ENCODE measurements around the gene ZBTB38.

ZBTB38 gene

DNA sequence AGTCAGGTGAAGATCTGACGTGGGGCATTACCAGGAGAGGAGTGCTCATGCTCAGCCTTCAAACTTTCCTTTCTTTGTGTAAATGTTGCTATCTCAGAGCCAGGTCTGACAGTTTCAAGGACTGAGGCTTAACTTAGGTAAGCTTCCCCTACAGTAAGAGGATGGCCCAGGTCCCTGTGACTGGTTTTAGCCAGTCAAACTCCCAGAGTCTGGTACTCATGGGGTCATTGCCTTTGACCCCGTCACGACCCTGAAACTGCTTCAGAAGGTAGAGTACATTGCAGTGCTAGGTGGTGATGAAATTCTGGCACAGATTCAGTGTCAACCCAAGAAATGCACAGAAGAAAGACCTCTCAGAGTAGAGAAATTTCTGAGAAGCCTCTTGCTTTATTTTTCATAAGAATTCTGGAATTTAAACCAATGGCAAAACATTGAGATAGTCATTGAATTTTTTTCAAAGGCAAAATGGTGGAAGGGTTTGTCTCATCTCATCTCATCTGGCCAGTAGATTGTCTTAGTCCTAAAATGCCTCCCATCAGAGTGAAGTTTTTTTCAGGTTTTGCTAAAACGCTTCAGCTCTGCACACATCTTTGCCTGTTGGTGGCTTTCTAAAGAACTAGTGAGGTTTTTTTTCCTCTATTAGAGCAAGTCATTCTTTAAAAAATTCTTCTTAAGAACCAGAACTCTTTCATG is 23.1 kb downstream of the ZBTB38 start:
- H3K4me1 Mint-ChIP-seq (ENCODE audit: low read depth), result no peaks in the 10 kb centered on the region

DNA sequence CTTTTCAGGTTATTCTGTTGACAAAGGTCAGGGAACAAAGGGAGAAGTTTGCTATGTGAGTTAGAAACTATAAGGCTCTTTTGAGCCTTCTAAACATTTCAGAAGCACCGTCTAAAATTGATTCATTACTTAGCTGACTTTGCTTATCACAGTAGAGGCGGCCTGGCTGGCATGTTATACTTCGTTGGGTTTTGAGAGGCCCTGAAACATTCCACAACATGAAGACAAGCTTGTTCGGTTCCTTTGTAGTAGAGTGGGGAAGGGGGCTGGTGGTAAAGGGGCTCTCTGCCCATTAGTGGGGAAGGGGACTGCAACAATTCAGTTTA is 23.6 kb downstream of the ZBTB38 start:
- peaks cover 10% of the 10 kb centered on the region for H3K9me3 Mint-ChIP-seq
- peaks cover 1% of the 10 kb centered on the region for H3K27me3 Mint-ChIP-seq
- H3K4me1 Mint-ChIP-seq (ENCODE audit: low read depth), result no peaks in the 10 kb centered on the region
- peaks cover 2% of the 10 kb centered on the region for H3K36me3 Mint-ChIP-seq (ENCODE audit: low read depth)
- H3K27ac Mint-ChIP-seq, result no peak overlapping the region
- no peak overlapping the region for H3K4me3 Mint-ChIP-seq
- intact Hi-C loops (cut with micrococcal nuclease), result no loop called here

More for the DNA sequence above, 23.1 kb downstream of the ZBTB38 start:
- no peak overlapping the region for H3K27ac Mint-ChIP-seq
- no peak overlapping the region for H3K4me3 Mint-ChIP-seq
- no peaks in the 10 kb centered on the region for H3K36me3 Mint-ChIP-seq (ENCODE audit: low read depth)
- H3K9me3 Mint-ChIP-seq, result peaks cover 5% of the 10 kb centered on the region
- H3K27me3 Mint-ChIP-seq, result peaks cover 1% of the 10 kb centered on the region
- intact Hi-C loops (cut with micrococcal nuclease), result no loop called here

DNA sequence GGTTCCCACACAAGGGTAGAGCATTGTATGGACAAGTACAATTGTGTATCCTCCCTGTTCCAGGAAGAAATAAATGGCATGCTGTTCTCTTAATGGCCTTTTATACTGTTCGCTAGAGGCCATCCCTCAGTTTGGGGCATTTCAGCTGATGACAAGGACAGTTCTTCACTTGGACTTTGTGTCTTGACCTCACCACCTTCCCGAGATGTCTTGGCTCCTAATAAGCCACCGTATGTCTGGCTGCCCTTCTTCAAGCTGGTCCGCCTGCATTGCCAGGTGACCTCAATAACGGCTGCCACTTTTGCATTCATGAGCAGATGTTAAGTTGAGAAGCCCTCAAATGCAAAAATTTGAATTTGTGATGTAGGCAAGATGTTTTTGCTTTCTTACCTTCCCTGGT is 24.1 kb downstream of the ZBTB38 start:
- Mint-ChIP-seq H3K27me3 (peaks cover 1% of the 10 kb centered on the region), H3K4me3 (no peak overlapping the region), H3K9me3 (peaks cover 15% of the 10 kb centered on the region), H3K36me3 (ENCODE audit: low read depth) (peaks cover 7% of the 10 kb centered on the region), H3K27ac (no peak overlapping the region), H3K4me1 (ENCODE audit: low read depth) (no peaks in the 10 kb centered on the region)
- intact Hi-C loops (cut with micrococcal nuclease), result no loop called here

DNA sequence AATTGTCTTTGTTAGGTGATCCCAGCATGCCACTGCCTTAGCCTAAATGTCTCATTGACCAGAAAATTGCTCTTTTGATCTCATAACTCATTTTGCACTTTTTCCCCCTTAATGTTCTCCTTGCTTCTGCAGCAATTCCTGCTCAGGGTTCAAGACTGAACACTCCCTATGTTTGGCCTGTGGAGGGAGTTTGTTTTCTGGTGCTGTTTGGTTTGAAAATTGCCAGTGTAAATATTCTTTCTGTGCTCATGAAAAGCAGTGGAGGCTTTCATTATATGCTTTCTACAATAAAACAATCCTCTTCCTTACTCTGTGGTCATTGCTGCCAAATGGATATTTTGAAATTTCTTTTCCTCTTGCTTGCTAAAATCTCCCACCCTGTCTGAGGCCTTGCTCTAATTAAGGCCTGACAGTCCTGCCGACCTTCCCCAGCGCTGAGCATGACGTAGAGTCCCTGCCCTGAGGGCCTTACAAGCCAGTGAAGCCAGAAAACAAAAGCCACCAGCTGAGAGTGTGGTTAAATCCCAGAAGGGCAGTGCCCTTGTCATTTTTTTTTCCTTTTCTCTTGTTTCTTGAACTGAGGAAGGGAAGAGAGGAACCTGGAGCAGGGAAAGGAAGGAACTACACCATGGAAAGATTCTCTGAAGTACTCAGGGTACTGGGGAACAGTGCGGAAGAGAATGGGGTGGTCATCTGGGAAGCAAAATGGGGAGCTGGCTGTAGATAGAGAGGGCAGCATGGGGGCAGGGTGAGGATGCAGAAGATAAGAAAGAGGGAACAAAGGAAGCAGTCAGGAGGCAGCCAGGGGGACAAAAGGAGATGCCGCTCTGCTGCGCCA is 24.8 kb downstream of the ZBTB38 start:
- Mint-ChIP-seq H3K27ac (no peak overlapping the region), H3K27me3 (peaks cover 1% of the 10 kb centered on the region), H3K4me3 (no peak overlapping the region), H3K9me3 (peaks cover 16% of the 10 kb centered on the region), H3K36me3 (ENCODE audit: low read depth) (peaks cover 7% of the 10 kb centered on the region), H3K4me1 (ENCODE audit: low read depth) (no peaks in the 10 kb centered on the region)
- intact Hi-C loops (cut with micrococcal nuclease), result no loop called here

DNA sequence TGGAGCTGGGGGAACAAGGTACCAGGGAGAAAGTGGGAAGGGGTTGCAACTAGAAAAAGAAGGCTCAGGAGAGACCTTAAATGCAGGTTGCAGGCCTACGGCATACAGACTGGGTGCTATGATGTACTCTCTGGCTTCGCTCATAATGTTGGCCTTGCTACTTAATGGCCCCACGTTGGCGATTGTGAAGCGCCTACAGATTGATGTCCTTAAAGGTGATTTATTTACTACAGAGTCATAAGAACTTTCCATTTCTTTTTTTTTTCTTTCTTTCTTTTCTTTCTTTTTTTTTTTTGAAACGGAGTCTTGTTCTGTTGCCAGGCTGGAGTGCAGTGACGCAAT is 25.4 kb downstream of the ZBTB38 start:
- Mint-ChIP-seq H3K4me1 (ENCODE audit: low read depth) (no peaks in the 10 kb centered on the region), H3K9me3 (peaks cover 16% of the 10 kb centered on the region), H3K27me3 (peaks cover 1% of the 10 kb centered on the region), H3K27ac (no peak overlapping the region), H3K4me3 (no peak overlapping the region), H3K36me3 (ENCODE audit: low read depth) (peaks cover 7% of the 10 kb centered on the region)
- intact Hi-C loops (cut with micrococcal nuclease), result no loop called here

DNA sequence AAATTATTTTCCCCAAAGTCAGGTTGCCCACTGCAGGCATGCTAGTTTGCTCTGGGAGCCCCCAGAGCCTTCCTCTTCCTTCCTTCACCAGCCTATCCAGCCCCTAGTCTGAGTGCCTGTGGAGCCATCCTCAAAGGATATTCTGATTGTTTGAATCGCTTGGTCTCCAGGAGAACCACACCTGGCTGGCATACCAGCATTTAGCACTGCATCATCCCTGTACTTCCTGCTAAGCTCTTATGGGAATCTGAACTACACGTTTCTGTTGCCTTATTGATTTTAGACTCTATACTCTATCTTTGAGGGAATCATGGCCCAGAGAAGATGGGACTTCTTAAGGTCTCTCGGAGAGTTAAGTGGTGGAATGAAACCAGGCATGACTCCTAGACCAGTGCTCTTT is 26.3 kb downstream of the ZBTB38 start:
- Mint-ChIP-seq H3K27ac (no peak overlapping the region), H3K4me3 (no peak overlapping the region), H3K9me3 (peaks cover 16% of the 10 kb centered on the region), H3K4me1 (ENCODE audit: low read depth) (peaks cover 7% of the 10 kb centered on the region), H3K27me3 (peaks cover 1% of the 10 kb centered on the region), H3K36me3 (ENCODE audit: low read depth) (peaks cover 7% of the 10 kb centered on the region)
- intact Hi-C loops (cut with micrococcal nuclease), result no loop called here

DNA sequence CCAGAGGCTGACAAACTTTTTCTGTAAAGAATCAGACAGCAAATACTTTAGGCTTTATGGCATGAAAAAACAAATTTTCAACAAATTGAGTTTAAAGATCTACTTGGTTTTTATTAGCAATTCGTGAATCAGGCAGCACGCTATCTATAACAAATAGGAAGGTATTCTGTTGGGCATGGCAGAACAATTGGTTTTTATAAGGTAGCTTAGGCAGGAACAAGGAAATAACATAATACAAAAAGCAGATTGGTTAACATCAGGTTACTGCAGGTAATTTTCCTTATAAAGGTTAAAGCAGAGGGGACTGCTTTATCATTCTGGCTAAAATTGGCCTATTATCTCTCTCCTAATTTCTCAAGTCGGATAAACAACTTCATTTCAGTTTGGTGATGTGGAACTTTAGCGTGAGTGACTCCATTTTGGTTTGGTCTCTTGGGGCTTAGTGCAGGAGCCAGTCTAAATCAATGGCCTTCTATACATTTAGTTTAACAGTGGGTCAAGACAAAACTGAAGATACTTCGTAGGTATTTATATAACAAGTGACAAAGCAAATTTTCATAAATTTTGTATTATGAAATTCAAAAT is 26.8 kb downstream of the ZBTB38 start:
- Mint-ChIP-seq H3K4me1 (ENCODE audit: low read depth) (peaks cover 11% of the 10 kb centered on the region), H3K36me3 (ENCODE audit: low read depth) (peaks cover 7% of the 10 kb centered on the region), H3K27me3 (peaks cover 1% of the 10 kb centered on the region), H3K27ac (no peak overlapping the region), H3K9me3 (peaks cover 16% of the 10 kb centered on the region), H3K4me3 (no peak overlapping the region)
- intact Hi-C loops (cut with micrococcal nuclease), result no loop called here

DNA sequence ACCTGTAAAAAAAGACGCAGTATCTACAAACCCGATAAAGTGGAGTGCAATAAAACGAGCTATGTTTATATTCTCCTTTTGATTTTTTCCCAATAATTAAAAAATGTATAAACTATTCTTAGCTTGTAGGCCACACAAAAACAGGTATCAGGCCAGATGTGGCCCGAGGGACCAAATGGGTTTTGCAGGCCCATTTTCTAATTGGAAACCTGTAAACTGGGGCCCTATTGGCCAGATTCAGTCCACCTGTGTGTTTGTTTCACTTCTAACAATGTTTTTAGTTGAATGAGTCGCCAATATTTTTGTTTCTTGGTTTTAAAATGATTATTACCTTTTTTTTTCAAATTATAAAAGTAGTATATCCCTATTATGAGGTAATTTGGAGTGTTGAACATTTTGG is 29.7 kb downstream of the ZBTB38 start:
- Mint-ChIP-seq H3K27me3 (peaks cover 1% of the 10 kb centered on the region), H3K4me1 (ENCODE audit: low read depth) (peaks cover 16% of the 10 kb centered on the region), H3K36me3 (ENCODE audit: low read depth) (peaks cover 7% of the 10 kb centered on the region), H3K9me3 (peaks cover 16% of the 10 kb centered on the region), H3K4me3 (no peak overlapping the region), H3K27ac (no peak overlapping the region)
- intact Hi-C loops (cut with micrococcal nuclease), result no loop called here

DNA sequence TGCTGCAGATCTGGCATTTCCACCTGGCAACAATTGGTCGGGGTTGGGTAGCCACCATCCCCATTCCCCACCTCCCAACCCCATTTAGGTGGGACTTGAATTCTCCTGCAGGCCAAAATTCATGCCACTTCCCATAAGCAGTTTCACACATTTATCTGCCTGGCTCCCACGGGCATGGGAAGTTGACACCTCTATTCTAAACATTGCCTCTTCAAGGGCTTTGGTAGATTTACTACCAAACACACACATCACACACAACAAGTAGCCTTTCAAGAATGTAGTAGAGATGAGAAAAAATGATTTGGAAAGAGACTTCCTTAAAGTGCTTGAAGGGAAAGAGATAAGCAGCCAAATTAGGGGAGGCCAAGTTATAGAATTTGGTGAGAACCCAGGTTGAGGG is 30.9 kb downstream of the ZBTB38 start:
- H3K4me3 Mint-ChIP-seq, result no peak overlapping the region
- peaks cover 16% of the 10 kb centered on the region for H3K9me3 Mint-ChIP-seq
- peak overlapping the region; percentile 69 for H3K27ac Mint-ChIP-seq
- peaks cover 14% of the 10 kb centered on the region for H3K36me3 Mint-ChIP-seq (ENCODE audit: low read depth)
- intact Hi-C loops (cut with micrococcal nuclease), result no loop called here
- H3K4me1 Mint-ChIP-seq (ENCODE audit: low read depth), result peaks cover 23% of the 10 kb centered on the region
- no peaks in the 10 kb centered on the region for H3K27me3 Mint-ChIP-seq

DNA sequence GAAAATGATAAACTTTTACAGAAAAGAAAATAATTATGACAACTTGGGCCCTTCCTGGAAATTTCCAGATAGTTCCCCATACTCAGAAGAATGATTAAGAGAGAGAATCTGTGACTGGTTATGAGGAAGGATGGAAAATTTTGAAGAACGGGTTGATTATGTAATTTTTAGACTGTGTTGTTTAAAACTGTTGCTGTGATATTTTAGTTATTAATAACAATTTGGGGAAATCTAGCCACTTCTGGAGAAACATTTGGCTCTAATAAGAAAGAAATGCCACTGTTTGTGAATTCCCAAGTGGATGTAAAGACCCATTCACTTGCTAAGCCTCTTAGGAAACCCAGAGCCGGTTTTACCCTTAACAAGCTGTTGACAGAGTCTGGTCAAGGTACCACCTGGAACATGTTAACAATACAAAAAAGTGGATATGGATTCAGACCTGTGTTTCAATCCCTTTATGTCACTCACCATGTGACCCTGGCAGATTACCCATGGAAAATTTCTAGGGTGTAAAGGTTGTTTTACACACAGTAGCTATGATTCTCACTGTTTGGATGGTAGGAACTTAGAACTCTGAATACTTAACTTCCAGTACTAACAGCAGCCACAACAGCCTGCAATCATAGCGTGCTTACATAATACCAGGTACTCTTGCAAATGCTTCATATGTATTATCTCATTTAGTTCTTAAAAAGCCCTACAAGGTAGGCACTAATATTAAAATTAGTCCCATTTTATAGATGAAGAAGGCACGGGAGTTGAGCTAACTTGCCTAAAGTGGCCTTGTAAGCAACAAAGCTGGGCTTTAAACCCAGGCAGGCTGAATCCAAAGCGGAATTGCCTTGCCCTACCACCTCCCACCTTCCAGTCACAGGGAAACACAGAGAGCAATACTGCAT is 32.0 kb downstream of the ZBTB38 start:
- Mint-ChIP-seq H3K9me3 (peaks cover 16% of the 10 kb centered on the region), H3K4me1 (ENCODE audit: low read depth) (peaks cover 30% of the 10 kb centered on the region), H3K4me3 (no peak overlapping the region), H3K27ac (peak overlapping the region; percentile 69), H3K27me3 (no peaks in the 10 kb centered on the region), H3K36me3 (ENCODE audit: low read depth) (peaks cover 25% of the 10 kb centered on the region)
- intact Hi-C loops (cut with micrococcal nuclease), result loop anchor here (5.0 kb wide), 2 partner anchors 33 to 42 kb away; partner anchors contain the start of gene ZBTB38

DNA sequence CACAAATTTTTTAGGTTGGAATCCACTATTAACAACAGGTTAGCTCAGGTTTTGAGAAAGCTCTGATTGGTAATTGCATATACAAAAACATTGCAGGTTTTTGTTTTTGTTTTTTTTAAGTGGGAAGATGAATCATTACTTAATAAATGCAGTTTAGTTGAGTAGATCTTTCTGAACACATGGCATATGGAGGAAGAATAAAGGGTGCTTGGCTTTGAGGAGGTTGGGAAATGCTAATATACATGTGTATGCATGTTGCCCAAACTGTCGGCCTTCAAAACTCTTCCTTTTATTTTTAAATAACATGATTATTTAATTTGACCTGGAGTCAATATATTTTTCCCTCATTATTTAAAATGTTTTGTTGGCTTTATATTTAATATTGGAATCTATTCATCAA is 32.8 kb downstream of the ZBTB38 start:
- Mint-ChIP-seq H3K27ac (peak overlapping the region; percentile 69), H3K36me3 (ENCODE audit: low read depth) (peaks cover 33% of the 10 kb centered on the region), H3K9me3 (peaks cover 14% of the 10 kb centered on the region), H3K27me3 (no peaks in the 10 kb centered on the region), H3K4me3 (no peak overlapping the region), H3K4me1 (ENCODE audit: low read depth) (peaks cover 37% of the 10 kb centered on the region)
- intact Hi-C loops (cut with micrococcal nuclease), result loop anchor here (5.0 kb wide), 2 partner anchors 34 to 41 kb away; partner anchors contain the start of gene ZBTB38

DNA sequence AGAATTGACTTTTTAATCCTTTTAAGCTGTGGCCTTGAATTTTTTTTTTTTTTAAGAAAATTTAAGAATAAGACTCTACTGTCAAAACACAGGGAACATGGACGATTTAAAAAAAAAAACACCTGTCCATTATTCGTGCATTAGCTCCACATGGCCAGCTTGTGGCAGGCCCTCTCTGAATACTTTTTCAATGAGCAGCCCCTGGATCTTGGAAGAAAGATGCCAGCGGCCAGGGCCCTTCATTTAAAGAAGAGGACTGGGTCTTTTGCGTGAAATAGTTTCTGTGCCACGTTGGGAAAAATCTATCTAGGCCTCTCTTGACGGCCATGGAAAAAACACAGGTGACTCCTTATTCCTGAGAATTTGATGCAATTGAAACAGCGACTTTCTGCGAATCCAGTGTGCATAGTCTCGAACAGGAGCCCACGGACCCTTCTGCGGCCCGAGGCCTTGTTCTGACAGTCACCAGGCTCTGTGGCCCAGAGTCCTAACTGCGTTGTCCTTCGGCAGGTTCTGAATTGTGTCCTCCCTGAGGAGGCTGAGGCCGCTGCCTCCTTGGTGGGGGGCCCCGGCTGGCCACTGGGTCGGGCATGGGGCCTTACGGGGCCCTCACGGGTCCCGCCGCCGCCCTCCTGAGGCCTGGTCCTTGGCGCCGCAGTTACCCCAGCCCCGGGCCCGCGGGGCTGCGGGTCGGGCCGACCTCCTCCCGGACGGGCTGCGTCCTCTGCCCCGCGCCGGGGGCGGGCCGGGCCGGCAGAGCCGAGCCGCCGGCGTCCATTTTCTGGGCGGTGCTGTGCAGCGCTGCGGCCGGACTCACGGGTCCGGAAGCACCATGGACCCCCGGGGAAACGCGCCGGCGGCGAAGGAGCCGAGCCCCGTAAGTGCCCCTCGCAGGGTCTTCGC is 33.5 kb downstream of the ZBTB38 start:
- Mint-ChIP-seq H3K36me3 (ENCODE audit: low read depth) (peaks cover 39% of the 10 kb centered on the region), H3K4me3 (peak overlapping the region; percentile 78), H3K27ac (peak overlapping the region; percentile 85), H3K27me3 (no peaks in the 10 kb centered on the region), H3K4me1 (ENCODE audit: low read depth) (peaks cover 42% of the 10 kb centered on the region), H3K9me3 (peaks cover 7% of the 10 kb centered on the region)
- intact Hi-C loops (cut with micrococcal nuclease), result loop anchor here (2.0 to 5.0 kb wide), 3 partner anchors 35 to 91 kb away; partner anchors contain the start of gene ZBTB38
